ENCODE measurements around the gene MLPH. TPM values are rescaled to one million over a fixed set of nuclear protein-coding genes. Genes with fewer than 3 reads are reported as not detected.

MLPH gene
- total RNA-seq, 1 donor from 2014 or later, result not detected

- Histone ChIP-seq H3K4me3 (no peak overlapping the region), H3K79me2 (ENCODE audit: low read depth) (no peaks in the 10 kb centered on the region), H3K27ac (no peak overlapping the region), H3K9me3 (ENCODE audit: low read depth) (no peaks in the 10 kb centered on the region), H3K4me1 (no peaks in the 10 kb centered on the region), H3F3A (ENCODE audit: low read depth) (no peaks in the 10 kb centered on the region), H3K27me3 (no peaks in the 10 kb centered on the region), H3K4me2 (no peak overlapping the region), H3K36me3 (no peaks in the 10 kb centered on the region), H4K20me1 (ENCODE audit: low read depth) (no peaks in the 10 kb centered on the region), H2AFZ (replicated peaks) (no peak overlapping the region), H3K9ac (no peak overlapping the region)
- peaks cover 5% of the 10 kb centered on the region for H3K27me3 Mint-ChIP-seq (ENCODE audit: insufficient read depth, low read depth)
- H3K36me3 Mint-ChIP-seq, result no peaks in the 10 kb centered on the region
- H3K4me1 Mint-ChIP-seq, result peaks cover 12% of the 10 kb centered on the region
- TF ChIP-seq CTCF (IDR thresholded peaks at IDR 0.05) (no peak), EZH2 (IDR thresholded peaks at IDR 0.05) (no peak), EZH2phosphoT487 (IDR thresholded peaks at IDR 0.05) (no peak)
- peak overlapping the region; percentile 57 for H3K27ac Mint-ChIP-seq
- no peak overlapping the region for H3K4me3 Mint-ChIP-seq
- H3K9me3 Mint-ChIP-seq, result no peaks in the 10 kb centered on the region
- no peak for DNase-seq (ENCODE audit: low spot score)
Measured at GRCh38 chr2:237498341-237498740, 11.3 kb downstream of the MLPH start.

GRCh38 chr2:237500681-237501424, 13.8 kb downstream of the MLPH start:
- Histone ChIP-seq H3K4me3 (no peak overlapping the region), H3K4me2 (no peak overlapping the region), H3K9ac (no peak overlapping the region), H3K9me3 (ENCODE audit: low read depth) (no peaks in the 10 kb centered on the region), H3K27me3 (no peaks in the 10 kb centered on the region), H3K79me2 (ENCODE audit: low read depth) (no peaks in the 10 kb centered on the region), H3K27ac (no peak overlapping the region), H3F3A (ENCODE audit: low read depth) (no peaks in the 10 kb centered on the region), H4K20me1 (ENCODE audit: low read depth) (no peaks in the 10 kb centered on the region), H3K4me1 (no peaks in the 10 kb centered on the region), H3K36me3 (no peaks in the 10 kb centered on the region), H2AFZ (replicated peaks) (no peak overlapping the region)
- H3K27ac Mint-ChIP-seq, result no peak overlapping the region
- H3K9me3 Mint-ChIP-seq, result peaks cover under 1% of the 10 kb centered on the region
- no peak for DNase-seq (ENCODE audit: low spot score)
- no peaks in the 10 kb centered on the region for H3K36me3 Mint-ChIP-seq
- H3K4me1 Mint-ChIP-seq, result peaks cover 13% of the 10 kb centered on the region
- H3K4me3 Mint-ChIP-seq, result no peak overlapping the region
- no peak for TF ChIP-seq EZH2phosphoT487 (IDR thresholded peaks at IDR 0.05)
- peaks cover 8% of the 10 kb centered on the region for H3K27me3 Mint-ChIP-seq (ENCODE audit: insufficient read depth, low read depth)

- H3K9ac ChIP-seq, result no peak overlapping the region
- H3K36me3 Mint-ChIP-seq, result no peaks in the 10 kb centered on the region
Measured at GRCh38 chr2:237501892-237502513, 15.0 kb downstream of the MLPH start.

More at GRCh38 chr2:237501892-237502513, 15.0 kb downstream of the MLPH start:
- no peaks in the 10 kb centered on the region for H3K4me1 ChIP-seq
- no peak overlapping the region for H3K4me3 ChIP-seq
- no peaks in the 10 kb centered on the region for H3K36me3 ChIP-seq
- no peak overlapping the region for H2AFZ ChIP-seq (replicated peaks)
- no peaks in the 10 kb centered on the region for H3K27me3 ChIP-seq
- Mint-ChIP-seq H3K4me1 (peaks cover 11% of the 10 kb centered on the region), H3K27ac (no peak overlapping the region), H3K27me3 (ENCODE audit: insufficient read depth, low read depth) (peaks cover 8% of the 10 kb centered on the region), H3K4me3 (no peak overlapping the region), H3K9me3 (peaks cover 8% of the 10 kb centered on the region)
- H3K79me2 ChIP-seq (ENCODE audit: low read depth), result no peaks in the 10 kb centered on the region
- H3K9me3 ChIP-seq (ENCODE audit: low read depth), result no peaks in the 10 kb centered on the region
- H3K27ac ChIP-seq, result no peak overlapping the region
- H3K4me2 ChIP-seq, result no peak overlapping the region
- H3F3A ChIP-seq (ENCODE audit: low read depth), result no peaks in the 10 kb centered on the region
- no peak for DNase-seq (ENCODE audit: low spot score)
- no peaks in the 10 kb centered on the region for H4K20me1 ChIP-seq (ENCODE audit: low read depth)
- TF ChIP-seq EZH2 (IDR thresholded peaks at IDR 0.05), result no peak
- TF ChIP-seq CTCF (IDR thresholded peaks at IDR 0.05), result no peak
- no peak for TF ChIP-seq EZH2phosphoT487 (IDR thresholded peaks at IDR 0.05)

Measured in neural progenitor cell (in vitro differentiated cells).